AG08395 (cell line): ENCODE measurements around the gene CHMP1B.
A peak's percentile ranks its signal among the peaks of the same experiment; 100 is the strongest.

Experiments
- DNase-seq: peaks from one replicate; pipeline ENCODE4 v3.0.0; 2012; ENCODE audit warnings: mixed read lengths, low spot score

CHMP1B gene

GRCh38 chr18:11851146-11851805 lies at the start of gene CHMP1B:
TSS of gene CHMP1B (plus strand) at chr18:11851413. CDS start at chr18:11851512, 99 bp downstream.
- DNase-seq = peak; percentile 93

- no peak for DNase-seq
Observed at GRCh38 chr18:11801573-11801972, 49.6 kb upstream of the CHMP1B start.

- DNase-seq = no peak
Observed at GRCh38 chr18:11802158-11802557, 49.1 kb upstream of the CHMP1B start.

GRCh38 chr18:11802586-11802985 lies 48.6 kb upstream of the CHMP1B start:
- no peak for DNase-seq

GRCh38 chr18:11807233-11807632 lies 44.0 kb upstream of the CHMP1B start:
- no peak for DNase-seq

- peak; percentile 23 for DNase-seq
Observed at GRCh38 chr18:11808001-11808855, 43.0 kb upstream of the CHMP1B start.

- DNase-seq = no peak
Observed at GRCh38 chr18:11809895-11810294, 41.3 kb upstream of the CHMP1B start.

- DNase-seq = no peak
Observed at GRCh38 chr18:11810379-11810778, 40.8 kb upstream of the CHMP1B start.

GRCh38 chr18:11811009-11811408 lies 40.2 kb upstream of the CHMP1B start:
- no peak for DNase-seq

- no peak for DNase-seq
Observed at GRCh38 chr18:11817229-11817628, 34.0 kb upstream of the CHMP1B start.

GRCh38 chr18:11818486-11819203 lies 32.6 kb upstream of the CHMP1B start:
- no peak for DNase-seq

- DNase-seq = no peak
Observed at GRCh38 chr18:11819938-11820337, 31.3 kb upstream of the CHMP1B start.

- DNase-seq = no peak
Observed at GRCh38 chr18:11820697-11821096, 30.5 kb upstream of the CHMP1B start.

- DNase-seq = no peak
Observed at GRCh38 chr18:11821208-11821607, 30.0 kb upstream of the CHMP1B start.

- no peak for DNase-seq
Observed at GRCh38 chr18:11821643-11822237, 29.5 kb upstream of the CHMP1B start.

- DNase-seq = no peak
Observed at GRCh38 chr18:11823545-11823944, 27.7 kb upstream of the CHMP1B start.

GRCh38 chr18:11826836-11827235 lies 24.4 kb upstream of the CHMP1B start:
- DNase-seq = no peak

GRCh38 chr18:11828786-11829432 lies 22.3 kb upstream of the CHMP1B start:
- no peak for DNase-seq

- DNase-seq = no peak
Observed at GRCh38 chr18:11830585-11830984, 20.6 kb upstream of the CHMP1B start.

- DNase-seq = no peak
Observed at GRCh38 chr18:11831921-11832320, 19.3 kb upstream of the CHMP1B start.

- no peak for DNase-seq
Observed at GRCh38 chr18:11834772-11835171, 16.4 kb upstream of the CHMP1B start.

GRCh38 chr18:11839556-11839955 lies 11.7 kb upstream of the CHMP1B start:
- no peak for DNase-seq
